T-helper 22 cell (primary cell): ENCODE measurements around the gene ZNF280B.
"Not testable (repeated sequence)": the region's sequence is repeated elsewhere in the genome, so short reads cannot be mapped to it uniquely, and the experiment has no call there.

Experiments
- DNase-seq: peaks from one replicate; pipeline ENCODE4 v3.0.0-alpha.2; 2020; ENCODE audit warnings: low read depth

The ZNF280B gene

DNA sequence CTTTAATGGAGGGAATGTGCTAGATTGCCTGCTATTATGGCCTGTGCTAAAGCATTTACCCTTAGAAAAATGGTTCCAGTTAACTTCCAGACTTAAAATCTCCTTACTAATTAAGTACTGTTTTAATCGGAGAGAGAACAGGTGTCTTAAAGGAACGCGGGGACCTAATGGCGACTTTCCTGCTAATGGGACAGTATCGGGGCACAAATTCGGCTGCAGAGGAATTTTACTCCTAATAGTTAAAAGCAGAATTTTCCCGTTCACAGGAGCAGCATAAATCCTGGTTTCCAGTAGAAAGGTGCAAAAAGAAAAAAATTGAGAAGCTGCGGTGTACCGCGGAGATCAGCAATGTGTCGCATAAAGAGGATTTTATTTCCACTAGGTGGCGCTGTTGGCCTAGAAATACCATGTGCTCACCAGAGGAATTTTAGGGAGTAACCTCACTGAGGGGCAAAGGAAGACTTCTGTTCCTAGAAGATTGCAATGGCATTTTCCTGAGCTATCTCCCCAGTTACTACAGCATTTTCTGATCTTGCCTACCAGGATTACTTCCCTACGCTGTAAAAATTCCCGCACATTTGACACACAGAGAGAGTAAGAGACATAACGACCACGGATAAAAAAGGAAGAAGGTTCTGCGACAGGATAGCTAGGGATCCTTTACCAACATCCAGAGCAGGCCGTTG lies 44.5 kb downstream of the ZNF280B start:
- DNase-seq = peak; percentile 4

- DNase-seq = no peak
These were observed 45.6 kb downstream of the ZNF280B start for GRCh38 chr22:22462813-22463567.

GRCh38 chr22:22461583-22461982 lies 47.0 kb downstream of the ZNF280B start:
- no peak for DNase-seq

DNA sequence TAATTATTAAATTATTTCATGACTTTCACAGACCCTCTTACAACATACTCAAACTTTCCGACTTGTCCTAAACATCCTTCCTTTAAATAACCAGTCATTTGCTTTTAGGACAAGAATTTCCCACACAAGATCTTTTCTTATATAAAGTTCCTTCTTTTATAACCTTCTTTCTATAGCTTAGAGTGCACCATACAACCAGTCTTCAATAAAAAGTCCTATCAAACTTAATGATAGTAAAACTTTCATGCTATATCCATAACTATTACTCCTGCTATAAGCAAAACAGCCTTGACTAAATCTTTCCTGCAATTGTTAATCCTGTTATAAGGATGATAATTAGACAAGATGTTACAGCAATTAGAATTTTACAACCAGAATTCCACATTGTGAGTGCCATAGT lies 47.4 kb downstream of the ZNF280B start:
- no peak for DNase-seq

DNA sequence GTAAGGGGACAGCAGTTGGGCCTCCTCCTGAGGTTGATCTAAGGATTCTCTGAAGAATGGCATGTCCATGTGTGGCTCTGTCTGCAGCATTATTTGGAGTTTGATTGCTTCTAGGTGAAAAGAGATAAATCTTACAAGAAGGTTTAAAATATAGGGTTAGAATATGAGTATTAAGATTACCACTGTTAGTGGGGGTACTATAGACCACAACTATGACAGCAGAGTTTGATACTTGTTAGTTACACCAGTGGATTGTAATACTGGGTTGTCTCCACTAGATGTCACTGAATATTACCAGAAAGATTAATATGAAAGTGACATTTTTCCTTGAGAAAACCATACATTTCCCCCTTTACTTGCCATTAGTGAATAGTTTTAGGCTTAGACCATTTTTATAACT lies 47.9 kb downstream of the ZNF280B start:
- no peak for DNase-seq

DNA sequence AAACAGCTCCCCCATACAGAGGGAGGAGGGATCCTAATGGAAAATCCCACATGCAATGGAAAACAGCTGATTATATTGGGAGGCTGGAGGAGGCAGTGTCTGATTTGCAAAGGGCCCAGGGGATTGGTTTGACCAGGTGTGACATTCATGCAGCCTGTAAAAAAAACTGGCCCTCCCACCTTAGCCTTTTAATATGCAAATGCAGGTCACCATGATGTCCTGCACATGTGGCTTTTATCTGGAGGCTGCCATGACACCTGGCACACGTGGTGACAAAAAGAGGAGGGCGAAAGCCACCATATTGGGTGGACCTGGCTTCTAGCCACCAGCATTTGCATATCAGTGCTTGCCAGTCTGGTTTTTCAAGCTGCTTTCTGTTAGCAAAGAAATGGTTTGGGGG lies 48.5 kb downstream of the ZNF280B start:
- no peak for DNase-seq

DNA sequence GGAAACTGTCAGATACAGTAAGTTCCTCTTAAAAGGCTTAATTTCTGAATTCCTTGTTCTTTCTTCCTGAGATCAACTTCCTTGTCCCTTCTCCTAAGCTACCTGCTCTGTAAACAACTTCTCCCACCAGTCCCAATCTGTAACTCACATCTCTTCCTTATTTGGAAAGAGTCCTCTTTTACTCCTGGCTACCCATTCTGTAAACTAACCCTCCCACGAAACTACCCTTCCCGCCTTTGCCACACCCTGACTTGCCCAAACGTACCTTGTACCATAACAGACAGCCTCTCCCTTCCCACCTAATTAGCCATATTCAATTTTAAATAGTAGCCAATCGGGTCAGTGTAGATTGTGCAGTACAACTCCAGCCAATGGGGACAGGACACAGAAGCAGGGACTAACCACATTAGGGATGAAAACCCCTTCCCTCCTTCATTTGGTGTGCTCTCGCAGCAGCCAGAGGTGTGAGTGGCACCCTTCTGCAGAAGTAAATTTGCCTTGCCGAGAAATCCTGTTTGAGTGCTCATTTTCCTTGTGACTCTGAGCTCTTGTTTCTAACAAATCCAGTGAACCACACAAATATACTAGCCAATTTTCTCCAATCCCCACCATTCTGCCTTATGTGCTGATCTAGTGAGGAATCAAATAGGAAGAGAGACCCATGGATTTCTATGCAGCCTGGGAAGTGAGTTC lies 49.5 kb downstream of the ZNF280B start:
- no peak for DNase-seq

DNA sequence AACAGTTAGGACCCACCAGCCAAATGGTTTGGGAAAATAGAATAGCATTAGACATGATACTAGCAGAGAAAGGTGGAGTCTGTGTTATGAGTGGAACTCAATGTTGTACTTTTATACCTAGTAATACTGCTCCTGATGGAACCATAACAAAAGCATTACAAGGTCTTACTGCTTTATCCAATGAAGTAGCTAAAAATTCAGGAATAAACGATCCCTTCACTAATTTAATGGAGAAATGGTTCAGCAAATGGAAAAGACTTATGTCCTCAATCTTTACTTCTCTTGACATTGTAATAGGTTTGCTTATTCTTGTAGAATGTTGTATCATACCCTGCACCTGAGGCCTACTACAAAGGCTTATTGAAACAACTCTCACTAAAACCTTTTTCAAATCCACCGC lies 50.2 kb downstream of the ZNF280B start:
- no peak for DNase-seq

DNA sequence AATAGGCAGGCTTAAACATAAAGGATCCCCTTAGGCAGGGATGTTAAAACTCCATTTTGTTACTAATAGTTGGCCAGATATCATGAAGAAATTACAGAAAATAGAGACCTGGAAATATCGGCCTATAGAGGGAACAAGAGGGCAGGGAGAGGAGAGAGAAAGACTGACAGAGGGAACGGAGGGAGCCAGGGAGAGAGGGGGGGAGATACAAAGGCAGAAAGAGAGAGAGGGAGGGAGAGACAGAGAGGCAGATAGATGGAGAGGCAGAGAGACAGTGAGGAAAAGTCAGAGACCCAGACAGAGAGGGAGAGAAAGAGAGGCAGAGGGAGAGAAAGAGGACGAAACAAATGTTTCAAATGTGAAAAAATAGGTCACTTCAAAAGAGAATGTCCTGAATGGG lies 53.5 kb downstream of the ZNF280B start:
- DNase-seq = no peak

- no peak for DNase-seq
These were observed 55.4 kb downstream of the ZNF280B start for GRCh38 chr22:22452996-22453686.

DNA sequence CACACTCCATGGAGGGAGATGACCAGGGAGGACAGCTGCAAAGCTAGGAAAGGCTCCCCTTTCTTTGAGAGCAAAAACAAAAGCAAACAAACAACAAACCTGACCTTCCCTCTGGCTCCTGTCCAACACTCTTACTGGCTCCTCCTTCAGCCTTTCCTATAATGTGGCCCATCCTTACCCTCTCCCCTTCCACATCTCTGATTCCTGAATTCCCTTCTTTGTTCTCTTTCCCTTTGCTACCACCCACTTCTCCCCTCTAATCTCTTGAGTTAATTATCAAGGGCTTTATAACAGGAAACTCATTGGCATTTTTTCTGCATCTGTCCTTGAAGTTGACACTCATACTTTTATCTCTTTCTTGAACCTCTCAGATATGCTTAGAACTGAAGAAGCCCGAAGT lies 56.3 kb downstream of the ZNF280B start:
- DNase-seq = no peak

DNA sequence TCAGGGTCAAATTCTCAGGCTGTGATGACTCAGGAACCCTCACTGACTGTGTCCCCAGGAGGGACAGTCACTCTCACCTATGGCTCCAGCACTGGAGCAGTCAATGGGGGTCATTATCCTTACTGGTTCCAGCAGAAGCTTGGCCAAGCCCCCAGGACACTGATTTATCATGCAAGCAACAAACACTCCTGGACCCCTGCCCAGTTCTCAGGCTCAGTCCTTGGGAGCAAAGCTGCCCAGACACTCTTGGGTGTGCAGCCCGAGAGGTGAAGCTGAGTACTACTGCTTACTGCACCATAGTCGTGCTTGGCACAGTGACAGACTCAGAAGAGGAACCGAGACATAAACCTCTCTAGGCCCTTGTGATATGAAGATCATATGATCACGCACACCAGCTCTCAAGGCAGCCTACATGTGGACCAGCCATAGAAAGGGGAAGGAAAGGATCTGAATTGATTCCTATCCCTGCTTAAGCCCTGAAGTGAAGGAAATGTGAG lies 58.2 kb downstream of the ZNF280B start:
- DNase-seq = no peak

- no peak for DNase-seq
These were observed 58.7 kb downstream of the ZNF280B start for GRCh38 chr22:22449819-22450218.

- DNase-seq = no peak
These were observed 62.0 kb downstream of the ZNF280B start for GRCh38 chr22:22446517-22446916.

DNA sequence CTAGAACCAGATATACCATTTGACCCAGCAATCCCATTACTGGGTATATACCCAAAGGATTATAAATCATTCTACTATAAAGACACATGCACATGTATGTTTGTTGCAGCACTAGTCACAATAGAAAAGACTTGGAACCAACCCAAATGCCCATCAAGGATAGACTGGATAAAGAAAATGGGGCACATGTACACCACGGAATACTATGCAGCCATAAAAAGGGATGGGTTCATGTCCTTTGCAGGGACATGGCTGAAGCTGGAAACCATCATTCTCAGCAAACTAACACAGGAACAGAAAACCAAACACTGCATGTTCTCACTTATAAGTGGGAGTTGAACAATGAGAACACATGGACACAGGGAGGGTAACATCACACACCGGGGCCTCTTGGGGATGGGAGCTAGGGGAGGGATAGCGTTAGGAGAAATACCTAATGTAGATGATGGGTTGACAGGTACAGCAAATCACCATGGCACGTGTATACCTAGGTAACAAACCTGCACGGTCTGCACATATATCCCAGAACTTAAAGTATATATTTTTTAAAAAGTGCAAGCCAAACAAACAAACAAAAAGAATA lies 64.4 kb downstream of the ZNF280B start:
- DNase-seq = not testable (repeated sequence)

DNA sequence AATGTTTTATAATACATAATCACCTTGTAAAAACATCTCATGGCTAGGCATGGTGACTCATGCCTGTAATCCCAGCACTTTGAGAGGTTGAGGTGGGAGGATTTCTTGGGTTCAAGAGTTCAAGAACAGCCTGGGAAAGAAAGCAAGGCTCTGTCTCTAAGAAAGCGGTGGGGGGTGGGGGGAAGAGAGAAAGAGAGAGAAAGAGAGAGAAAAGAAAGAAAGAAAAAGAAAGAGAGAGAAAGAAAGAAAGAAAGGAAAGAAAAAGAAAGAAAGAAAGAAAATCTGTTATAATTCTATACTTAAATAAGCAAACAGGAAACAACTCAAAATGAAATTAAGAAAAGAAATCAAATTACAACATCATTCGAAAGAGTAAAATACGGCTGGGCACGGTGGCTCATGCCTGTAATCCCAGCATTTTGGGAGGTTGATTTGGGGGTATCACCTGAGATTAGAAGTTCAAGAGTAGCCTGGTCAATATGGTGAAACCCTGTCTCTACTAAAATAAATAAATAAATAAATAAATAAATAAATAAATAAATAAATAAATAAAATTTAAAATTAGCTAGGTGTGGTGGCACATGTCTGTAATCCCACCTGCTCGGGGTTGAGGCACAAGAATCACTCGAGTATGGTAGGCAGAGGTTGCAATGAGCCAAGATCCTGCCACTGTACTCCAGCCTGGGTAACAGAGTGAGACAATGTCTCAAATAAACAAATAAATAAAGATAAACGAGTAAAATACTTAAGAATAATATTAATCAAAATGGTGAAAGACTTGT lies 65.4 kb downstream of the ZNF280B start:
- no peak for DNase-seq

- not testable (repeated sequence) for DNase-seq
These were observed 66.9 kb downstream of the ZNF280B start for GRCh38 chr22:22441626-22442025.

DNA sequence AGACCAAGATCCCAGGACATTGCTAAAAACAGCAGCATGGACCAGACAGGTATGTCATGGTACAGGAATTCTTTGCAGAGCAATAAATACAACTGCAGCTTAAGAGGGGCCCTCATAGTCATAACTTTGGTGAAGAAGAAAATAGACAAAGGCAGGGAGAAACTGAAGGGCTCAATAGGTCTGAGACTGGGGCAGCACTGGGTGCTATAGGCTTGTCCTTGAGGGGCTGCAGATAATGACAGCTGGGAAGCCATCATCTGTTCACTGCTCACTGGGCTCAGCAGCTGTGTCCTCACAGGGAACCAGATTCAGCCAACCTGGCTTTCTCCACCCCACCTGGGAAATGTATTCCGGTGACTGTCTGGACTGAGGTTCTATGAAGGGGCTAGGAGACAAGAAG lies 68.4 kb downstream of the ZNF280B start:
- no peak for DNase-seq
